Measurements from ENCODE around the gene IFRD2. TPM values are rescaled to one million over a fixed set of nuclear protein-coding genes. Genes with fewer than 3 reads are reported as not detected.

The IFRD2 gene
- total and polyA plus RNA-seq, 9 of the 15 experiments (the other 6 are each of a cell fraction or from before 2014, with no cell fraction given): 30.5 to 115 (median 52.8) TPM

GRCh38 chr3:50262778-50263177 is 29.5 kb downstream of the IFRD2 start:
- POLR2A ChIA-PET: interaction anchor here (0.6 to 1.5 kb wide), 3 partner anchors 28 to 304 kb away, joined by 3 to 4 read pairs (median 3); no protein-coding TSS in a partner anchor
- Histone ChIP-seq H3K9me1 (ENCODE audit: control insufficient read depth, insufficient read depth, low read length) (no peaks in the 10 kb centered on the region), H3K4me3 (no peak overlapping the region), H3K27me3 (ENCODE audit: control insufficient read depth in 2 of 2, insufficient read depth in 2 of 2, low read length in 2 of 2) (no peaks in the 10 kb centered on the region), H2AFZ (ENCODE audit: low read depth, low read length) (no peak overlapping the region), H3K36me3 (ENCODE audit: control insufficient read depth, insufficient read depth, low read length) (peaks cover 6% of the 10 kb centered on the region; the same call in 1 of the 3 replicates), H3K4me1 (replicated peaks in 1 of 2; ENCODE audit: control insufficient read depth in 2 of 2, insufficient read depth in 2 of 2, low read length in 2 of 2) (peaks cover 6 to 50% of the 10 kb centered on the region in 2 experiments; a peak in 4 of 5 replicates), H3K79me2 (ENCODE audit: control insufficient read depth, insufficient read depth, low read length) (peaks cover 3% of the 10 kb centered on the region; the same call in 1 of the 3 replicates), H4K20me1 (replicated peaks; ENCODE audit: control insufficient read depth, insufficient read depth, low read length) (no peaks in the 10 kb centered on the region), H3K27ac (ENCODE audit: extremely low read depth, low read depth, low read length) (no peak overlapping the region), H3K9me3 (replicated peaks; ENCODE audit: control insufficient read depth, insufficient read depth, low read depth, low read length) (0 out of 2 replicates have a peak, but pooled peaks cover under 1% of the 10 kb centered on the region), H3K4me2 (ENCODE audit: insufficient read depth, low read length) (no peak overlapping the region), H3K9ac (ENCODE audit: insufficient read depth in 1 of 2, low read depth in 2 of 2, low read length in 2 of 2) (no peak overlapping the region)
- intact Hi-C loops (cut with micrococcal nuclease) (no loop called here), in situ Hi-C loops (cut with MboI) (no loop called here)
- no TSS peak for BruUV-seq (replicated peaks)
- no peak for FAIRE-seq
- CTCF ChIA-PET (ENCODE audit: low intra/inter-chr PET ratio): no interaction called here
- WGBS (ENCODE audit: insufficient coverage, low coverage, missing lambda C conversion rate): 63% methylated on average over 3 of the region's 7 CpGs
- no peak for DNase-seq (ENCODE audit: extremely low read depth in 1 of 4, low spot score in 3 of 4)
- ATAC-seq: no peak
- TF ChIP-seq ZBED1 (IDR thresholded peaks at IDR 0.05) (no peak), MTA3 (IDR thresholded peaks at IDR 0.05; ENCODE audit: borderline replicate concordance) (no peak), TBP (optimal IDR thresholded peaks at IDR 0.05; ENCODE audit: low read depth, low read length) (no peak), MCM2 (IDR thresholded peaks at IDR 0.05; ENCODE audit: low read depth) (no peak), ATF4 (CRISPR knock-in tag; IDR thresholded peaks at IDR 0.05) (no peak), ZNF280B (CRISPR knock-in tag; IDR thresholded peaks at IDR 0.05) (no peak), ZNF165 (CRISPR knock-in tag; IDR thresholded peaks at IDR 0.05; ENCODE audit: borderline replicate concordance) (no peak), CHD2 (IDR thresholded peaks at IDR 0.05; ENCODE audit: low read depth, low read length) (no peak), SETDB1 (IDR thresholded peaks at IDR 0.05; ENCODE audit: low read length) (no peak), EZH2 (IDR thresholded peaks at IDR 0.05; ENCODE audit: borderline replicate concordance, low read depth, low read length) (no peak), SNRNP70 (optimal IDR thresholded peaks at IDR 0.05; ENCODE audit: low read depth, low read length) (no peak), ZNF592 (IDR thresholded peaks at IDR 0.05) (no peak), ZNF695 (CRISPR knock-in tag; IDR thresholded peaks at IDR 0.05) (no peak)
